Gastrocnemius medialis (tissue), 4 donors: ENCODE measurements around the gene LITAFD. TPM values are rescaled to one million over a fixed set of nuclear protein-coding genes. Genes with fewer than 3 reads are reported as not detected.

ENCODE experiments used
- ATAC-seq, 2 donors: fragments of 150-250 bp; one replicate each; pipeline ENCODE4 v1.9.1; 2016
- DNase-seq, 2 donors: peaks; one replicate each; pipeline ENCODE4 v3.0.0-alpha.2; 2019
- H3K27ac ChIP-seq, 4 donors: fragments of 200-600 bp; sonication (generic); 1 replicate in 1 of 4; 2 replicates in 3 of 4; pipeline ENCODE4 v1.5.1; 2016 to 2018; ENCODE audit warnings: mild to moderate bottlenecking in 2 of 4, moderate library complexity in 1 of 4
- H3K27me3 ChIP-seq, 3 donors: fragments of 200-600 bp; sonication (generic) in 2 of 3; 1 replicate in 1 of 3; 2 replicates in 2 of 3; pipeline versions ENCODE4 v1.5.1 to v1.6.0; 2016 to 2019; ENCODE audit warnings: mild to moderate bottlenecking in 1 of 3, moderate library complexity in 1 of 3
- H3K36me3 ChIP-seq, 2 donors: fragments of 200-600 bp; sonication (generic) in 1 of 2; one replicate each; pipeline ENCODE4 v1.5.1; 2017 to 2018
- H3K4me1 ChIP-seq, 2 donors: fragments of 200-600 bp; sonication (generic) in 1 of 2; one replicate each; pipeline ENCODE4 v1.5.1; 2016 to 2017; ENCODE audit warnings: mild to moderate bottlenecking in 2 of 2
- H3K4me3 ChIP-seq, 4 donors: fragments of 200-600 bp; sonication (generic) in 3 of 4; 1 replicate in 1 of 4; 2 replicates in 3 of 4; pipeline ENCODE4 v1.5.1; 2016 to 2019; ENCODE audit warnings: mild to moderate bottlenecking in 2 of 4
- H3K9me3 ChIP-seq, 3 donors: fragments of 200-600 bp; sonication (generic) in 2 of 3; 1 replicate in 1 of 3; 2 replicates in 2 of 3; pipeline ENCODE4 v1.5.1; 2016 to 2019
- POLR2A ChIP-seq, 2 donors: fragments of 450-650 bp; IDR thresholded peaks; one replicate each; pipeline ENCODE4 v1.6.1; 2017; ENCODE audit warnings: antibody characterized with exemption in 2 of 2, mild to moderate bottlenecking in 2 of 2, moderate library complexity in 2 of 2
- in situ Hi-C, 4 donors: fragments of 200-750 bp; cut with MboI; loops; one replicate each; pipeline versions ENCODE4 v1.15.0 to v1.8.0; 2017; ENCODE audit warnings: low sequenced_read_pairs in 4 of 4
- intact Hi-C: fragments of 100-400 bp; cut with DNase I; formaldehyde crosslinking; loops from one replicate; pipeline ENCODE4 v1.15.1; 2023; ENCODE audit warnings: low total_unique reads
- total RNA-seq, 4 donors: library from RNA; depleted of rRNA; stranded (reverse); fragments of >200 nt; gene quantifications; one replicate each; pipeline versions ENCODE4 v1.1.0 to v1.2.3, GENCODE V29; 2016
- TF ChIP-seq, protein P1 (sequence below), 5 experiments: fragments of 450-650 bp in 3 of 5; fragments of 200-600 bp in 2 of 5; sonication (generic) in 2 of 5; IDR thresholded peaks in 4 of 5; conservative IDR thresholded peaks in 1 of 5; 1 replicate in 4 of 5; 2 replicates in 1 of 5; pipeline ENCODE4 v1.5.1; 2016 to 2019; ENCODE audit warnings: antibody characterized with exemption in 5 of 5, mild to moderate bottlenecking in 3 of 5, moderate library complexity in 3 of 5

The LITAFD gene
- total RNA-seq, 4 donors from 2014 or later, result not detected

DNA sequence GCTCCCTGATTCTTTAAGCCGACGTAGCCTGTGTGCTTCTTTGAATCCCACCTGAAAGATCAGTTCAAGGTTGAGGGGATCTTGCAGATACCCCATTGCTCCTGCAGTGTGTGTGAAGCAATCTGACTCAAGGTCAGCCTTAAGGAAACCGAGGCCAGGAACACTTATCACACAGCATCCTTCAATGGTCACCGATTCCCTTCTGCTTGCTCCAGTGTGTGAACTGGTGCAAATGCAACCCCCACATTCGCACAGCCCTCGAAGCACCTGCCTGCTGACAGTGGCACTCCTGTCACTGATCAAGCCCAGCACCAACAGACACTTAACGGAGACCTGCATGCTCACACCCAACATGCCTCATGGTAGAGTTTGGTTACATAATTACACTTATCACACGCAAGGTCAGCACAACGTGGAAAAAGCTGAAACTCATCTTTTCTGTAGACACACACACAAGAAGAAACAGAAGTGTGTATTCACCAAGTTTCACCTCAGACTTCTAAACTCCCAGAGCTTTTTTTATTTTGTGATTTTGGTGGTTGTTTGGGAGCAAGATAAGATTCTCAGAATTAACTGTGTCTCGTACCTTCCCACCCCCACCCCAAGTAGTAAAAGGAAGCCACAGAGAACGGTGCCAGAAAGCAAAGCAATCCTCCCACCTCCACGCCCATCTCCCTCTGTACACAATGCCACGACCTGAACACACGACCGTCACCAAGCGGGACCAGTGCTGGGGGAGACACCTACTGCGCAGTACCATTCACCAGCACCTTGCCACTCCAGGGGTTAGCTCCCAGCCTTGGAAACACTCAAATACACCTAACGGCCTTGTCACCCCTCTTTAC, 37.2 kb downstream of the LITAFD start:
- in situ Hi-C loops (no loop called here), intact Hi-C loops (no loop called here)
- no peak for TF ChIP-seq POLR2A (IDR thresholded peaks at IDR 0.05)
- TF ChIP-seq, protein P1, sequence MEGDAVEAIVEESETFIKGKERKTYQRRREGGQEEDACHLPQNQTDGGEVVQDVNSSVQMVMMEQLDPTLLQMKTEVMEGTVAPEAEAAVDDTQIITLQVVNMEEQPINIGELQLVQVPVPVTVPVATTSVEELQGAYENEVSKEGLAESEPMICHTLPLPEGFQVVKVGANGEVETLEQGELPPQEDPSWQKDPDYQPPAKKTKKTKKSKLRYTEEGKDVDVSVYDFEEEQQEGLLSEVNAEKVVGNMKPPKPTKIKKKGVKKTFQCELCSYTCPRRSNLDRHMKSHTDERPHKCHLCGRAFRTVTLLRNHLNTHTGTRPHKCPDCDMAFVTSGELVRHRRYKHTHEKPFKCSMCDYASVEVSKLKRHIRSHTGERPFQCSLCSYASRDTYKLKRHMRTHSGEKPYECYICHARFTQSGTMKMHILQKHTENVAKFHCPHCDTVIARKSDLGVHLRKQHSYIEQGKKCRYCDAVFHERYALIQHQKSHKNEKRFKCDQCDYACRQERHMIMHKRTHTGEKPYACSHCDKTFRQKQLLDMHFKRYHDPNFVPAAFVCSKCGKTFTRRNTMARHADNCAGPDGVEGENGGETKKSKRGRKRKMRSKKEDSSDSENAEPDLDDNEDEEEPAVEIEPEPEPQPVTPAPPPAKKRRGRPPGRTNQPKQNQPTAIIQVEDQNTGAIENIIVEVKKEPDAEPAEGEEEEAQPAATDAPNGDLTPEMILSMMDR (IDR thresholded peaks at IDR 0.05 in 4 of 5, conservative IDR thresholded peaks at IDR 0.05 in 1 of 5), result no peak
- H3K27me3 ChIP-seq, result no peaks in the 10 kb centered on the region
- no peak overlapping the region for H3K27ac ChIP-seq
- no peak for ATAC-seq
- H3K4me3 ChIP-seq, result no peak overlapping the region
- no peak for DNase-seq
- H3K9me3 ChIP-seq, result no peaks in the 10 kb centered on the region
- H3K4me1 ChIP-seq, result peaks cover 0 to 7% of the 10 kb centered on the region in 2 donors
- H3K36me3 ChIP-seq, result peaks cover 0 to 80% of the 10 kb centered on the region in 2 donors

DNA sequence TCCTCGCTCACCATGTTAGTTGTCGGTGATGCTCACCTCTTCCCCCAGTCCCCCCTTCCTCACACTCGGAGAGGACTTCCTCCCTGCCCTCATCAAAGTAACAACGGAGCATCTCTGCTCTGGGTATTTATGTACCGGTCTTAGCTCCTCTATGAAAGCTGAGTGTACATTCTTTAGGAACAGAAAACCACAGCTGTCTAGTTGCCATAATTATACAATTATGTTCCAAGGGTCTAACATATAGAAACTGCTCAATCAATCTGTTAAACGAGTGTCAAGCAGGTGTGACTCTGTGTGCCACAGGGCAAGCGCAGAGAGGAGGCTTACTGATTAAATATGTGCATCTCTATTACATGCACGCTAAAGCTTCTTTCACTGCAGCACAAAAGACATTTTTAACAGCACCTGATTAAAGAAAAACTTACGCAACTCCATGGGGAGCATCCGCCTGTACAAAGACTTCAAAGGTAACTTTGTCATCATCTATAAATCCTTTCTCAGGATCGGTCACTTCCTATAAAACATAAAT, 37.8 kb downstream of the LITAFD start:
- Histone ChIP-seq H3K27me3 (no peaks in the 10 kb centered on the region), H3K4me1 (peaks cover 0 to 12% of the 10 kb centered on the region in 2 donors), H3K27ac (no peak overlapping the region), H3K36me3 (peaks cover 0 to 73% of the 10 kb centered on the region in 2 donors), H3K9me3 (no peaks in the 10 kb centered on the region), H3K4me3 (no peak overlapping the region)
- TF ChIP-seq, protein P1 (IDR thresholded peaks at IDR 0.05 in 4 of 5, conservative IDR thresholded peaks at IDR 0.05 in 1 of 5), result no peak
- no peak for TF ChIP-seq POLR2A (IDR thresholded peaks at IDR 0.05)
- ATAC-seq (no peak), DNase-seq (no peak)
- intact Hi-C loops, result no loop called here
- in situ Hi-C loops, result no loop called here

DNA sequence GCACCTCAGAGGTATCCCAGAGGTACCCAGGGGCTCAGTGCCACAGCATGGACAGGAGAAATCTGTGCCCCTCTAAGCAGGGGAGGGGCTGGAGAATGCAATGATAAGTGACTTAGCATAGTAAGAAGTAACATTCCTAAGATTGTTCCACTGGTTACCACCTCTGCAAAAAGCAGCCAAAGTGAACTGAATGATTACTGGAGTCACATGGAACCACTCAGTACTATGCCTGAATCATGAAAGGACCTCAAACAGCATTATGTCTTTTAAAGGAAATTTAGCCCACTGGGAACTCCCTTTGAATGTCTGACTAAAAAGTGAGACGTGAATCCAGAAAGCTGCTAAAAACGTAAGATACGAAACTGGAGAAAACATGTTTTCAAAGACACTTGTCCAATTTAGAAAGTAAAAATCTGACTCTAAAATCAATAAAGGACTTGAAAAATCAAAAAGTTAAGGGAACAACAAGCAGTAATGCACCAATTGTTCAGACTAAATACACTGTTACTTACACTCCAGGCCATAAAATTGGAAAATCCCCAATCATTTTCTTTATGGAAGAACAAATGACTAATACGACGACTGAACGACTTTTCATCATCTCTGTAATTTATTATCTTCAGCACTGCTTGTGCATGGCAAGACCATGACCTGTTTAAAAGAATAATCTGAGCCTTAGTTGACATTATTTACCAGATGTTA, 38.6 kb downstream of the LITAFD start:
- Histone ChIP-seq H3K9me3 (no peaks in the 10 kb centered on the region), H3K36me3 (peaks cover 0 to 70% of the 10 kb centered on the region in 2 donors), H3K27me3 (no peaks in the 10 kb centered on the region), H3K4me3 (no peak overlapping the region), H3K27ac (no peak overlapping the region), H3K4me1 (peaks cover 0 to 13% of the 10 kb centered on the region in 2 donors)
- ATAC-seq, result no peak
- TF ChIP-seq, protein P1 (IDR thresholded peaks at IDR 0.05 in 4 of 5, conservative IDR thresholded peaks at IDR 0.05 in 1 of 5), result no peak
- no peak for TF ChIP-seq POLR2A (IDR thresholded peaks at IDR 0.05)
- DNase-seq, result no peak
- intact Hi-C loops, result no loop called here
- in situ Hi-C loops, result no loop called here

DNA sequence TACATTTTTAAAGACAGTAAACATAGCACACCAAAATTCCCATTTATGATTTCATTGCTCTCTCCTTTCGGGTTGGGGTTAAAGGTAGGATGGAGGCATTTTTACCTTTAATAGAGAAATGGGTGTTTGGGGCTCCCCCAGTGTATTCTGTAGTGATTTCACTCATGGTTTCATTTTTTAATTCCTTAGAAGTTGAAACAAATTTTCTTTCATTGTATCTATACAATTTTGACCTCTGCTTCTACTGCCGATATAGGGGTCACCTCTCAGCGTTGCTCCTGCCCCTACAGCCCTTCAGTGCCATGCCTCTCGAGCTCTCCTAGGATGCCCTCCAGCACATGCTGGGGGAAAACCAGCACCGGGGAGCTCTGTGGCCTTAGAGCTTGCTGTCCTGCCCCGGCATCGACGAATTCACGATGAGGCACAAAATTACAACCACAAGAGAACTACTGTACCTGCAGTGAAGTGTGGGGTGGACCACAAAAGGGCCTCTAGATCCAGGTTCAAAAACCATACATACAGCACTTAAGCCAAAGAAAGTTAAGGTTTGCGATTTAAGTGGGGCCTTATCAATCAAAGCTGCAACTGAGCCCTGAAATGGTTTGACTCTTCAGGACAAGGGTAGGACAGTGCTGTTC, 39.3 kb downstream of the LITAFD start:
- no peak for ATAC-seq
- TF ChIP-seq, protein P1 (IDR thresholded peaks at IDR 0.05 in 4 of 5, conservative IDR thresholded peaks at IDR 0.05 in 1 of 5), result no peak
- TF ChIP-seq POLR2A (IDR thresholded peaks at IDR 0.05), result no peak
- in situ Hi-C loops (no loop called here), intact Hi-C loops (no loop called here)
- no peak overlapping the region for H3K4me3 ChIP-seq
- peaks cover 0 to 64% of the 10 kb centered on the region in 2 donors for H3K36me3 ChIP-seq
- H3K9me3 ChIP-seq, result no peaks in the 10 kb centered on the region
- DNase-seq, result no peak
- H3K27me3 ChIP-seq, result no peaks in the 10 kb centered on the region
- H3K27ac ChIP-seq, result no peak overlapping the region
- H3K4me1 ChIP-seq, result peaks cover 0 to 13% of the 10 kb centered on the region in 2 donors
